Measurements from ENCODE around the gene UNC119.
"Not testable (repeated sequence)": the region's sequence is repeated elsewhere in the genome, so short reads cannot be mapped to it uniquely, and the experiment has no call there.

The UNC119 gene

GRCh38 chr17:28522281-28522680 lies 30.1 kb downstream of the UNC119 start:
- DNase-seq (ENCODE audit: low spot score), result not testable (repeated sequence)

GRCh38 chr17:28521311-28522085 lies 30.9 kb downstream of the UNC119 start:
- DNase-seq (ENCODE audit: low spot score), result no peak

GRCh38 chr17:28520687-28521086 lies 31.7 kb downstream of the UNC119 start:
- DNase-seq (ENCODE audit: low spot score), result no peak

GRCh38 chr17:28519236-28519635 lies 33.2 kb downstream of the UNC119 start:
- no peak for DNase-seq (ENCODE audit: low spot score)

GRCh38 chr17:28518578-28518977 lies 33.8 kb downstream of the UNC119 start:
- DNase-seq (ENCODE audit: low spot score), result no peak

GRCh38 chr17:28518132-28518531 lies 34.3 kb downstream of the UNC119 start:
- DNase-seq (ENCODE audit: low spot score), result no peak

- DNase-seq (ENCODE audit: low spot score), result no peak
Measured at GRCh38 chr17:28515518-28515917, 36.9 kb downstream of the UNC119 start.

- DNase-seq (ENCODE audit: low spot score), result no peak
Measured at GRCh38 chr17:28514561-28515002, 37.8 kb downstream of the UNC119 start.

- no peak for DNase-seq (ENCODE audit: low spot score)
Measured at GRCh38 chr17:28513476-28513875, 38.9 kb downstream of the UNC119 start.

GRCh38 chr17:28511858-28512461 lies 40.5 kb downstream of the UNC119 start:
- DNase-seq (ENCODE audit: low spot score), result no peak

- DNase-seq (ENCODE audit: low spot score), result no peak
Measured at GRCh38 chr17:28509789-28510188, 42.6 kb downstream of the UNC119 start.

- DNase-seq (ENCODE audit: low spot score), result no peak
Measured at GRCh38 chr17:28508211-28508724, 44.2 kb downstream of the UNC119 start.

- no peak for DNase-seq (ENCODE audit: low spot score)
Measured at GRCh38 chr17:28507567-28508203, 44.7 kb downstream of the UNC119 start.

GRCh38 chr17:28506763-28507487 lies 45.5 kb downstream of the UNC119 start:
- no peak for DNase-seq (ENCODE audit: low spot score)

- DNase-seq (ENCODE audit: low spot score), result no peak
Measured at GRCh38 chr17:28505986-28506665, 46.3 kb downstream of the UNC119 start, which contains the start of gene FOXN1. Gene FOXN1, plus strand, starts transcription at chr17:28506348. Its CDS starts 17,622 bp downstream, at chr17:28523970.

GRCh38 chr17:28503420-28503819 lies 49.0 kb downstream of the UNC119 start:
- DNase-seq (ENCODE audit: low spot score), result no peak

- DNase-seq (ENCODE audit: low spot score), result no peak
Measured at GRCh38 chr17:28501421-28502284, 50.8 kb downstream of the UNC119 start.

GRCh38 chr17:28500712-28501379 lies 51.6 kb downstream of the UNC119 start:
- DNase-seq (ENCODE audit: low spot score), result no peak

GRCh38 chr17:28499684-28500357 lies 52.6 kb downstream of the UNC119 start:
- DNase-seq (ENCODE audit: low spot score), result no peak

GRCh38 chr17:28499364-28499664 lies 53.1 kb downstream of the UNC119 start:
- DNase-seq (ENCODE audit: low spot score), result no peak

Measured in hepatic stellate cell (primary cell).